ENCODE measurements around the gene C4A. TPM values are rescaled to one million over a fixed set of nuclear protein-coding genes. Genes with fewer than 3 reads are reported as not detected.

Gene C4A
- total RNA-seq, 1 experiment from 2014 or later, result 13.1 TPM

- no TSS peak for BruUV-seq (replicated peaks)
- CTCF ChIA-PET, result no interaction called here
- no peak for DNase-seq
- H3K36me3 Mint-ChIP-seq (ENCODE audit: insufficient read depth, unreplicated experiment), result peaks cover 95% of the 10 kb centered on the region
- H3K27ac Mint-ChIP-seq (ENCODE audit: unreplicated experiment), result no peak overlapping the region
- no peak overlapping the region for H3K4me3 Mint-ChIP-seq (ENCODE audit: low read depth, unreplicated experiment)
- no peaks in the 10 kb centered on the region for H3K9me3 Mint-ChIP-seq (ENCODE audit: low read depth, unreplicated experiment)
- intact Hi-C loops (cut with micrococcal nuclease; ENCODE audit: unreplicated experiment), result no loop called here
- no peak for TF ChIP-seq CTCF (IDR thresholded peaks at IDR 0.05; ENCODE audit: unreplicated experiment)
- no peaks in the 10 kb centered on the region for H3K27me3 Mint-ChIP-seq (ENCODE audit: unreplicated experiment)
- peaks cover 30% of the 10 kb centered on the region for H3K4me1 Mint-ChIP-seq (ENCODE audit: low read depth, unreplicated experiment)
These were observed 27.3 kb upstream of the C4A start for GRCh38 chr6:31954511-31954910.

GRCh38 chr6:31956796-31957195, 25.1 kb upstream of the C4A start:
- BruUV-seq (replicated peaks), result no TSS peak
- H3K27ac Mint-ChIP-seq (ENCODE audit: unreplicated experiment), result no peak overlapping the region
- no peak for DNase-seq
- H3K4me1 Mint-ChIP-seq (ENCODE audit: low read depth, unreplicated experiment), result peaks cover 26% of the 10 kb centered on the region
- CTCF ChIA-PET, result no interaction called here
- no peaks in the 10 kb centered on the region for H3K27me3 Mint-ChIP-seq (ENCODE audit: unreplicated experiment)
- peaks cover 97% of the 10 kb centered on the region for H3K36me3 Mint-ChIP-seq (ENCODE audit: insufficient read depth, unreplicated experiment)
- no peak for TF ChIP-seq CTCF (IDR thresholded peaks at IDR 0.05; ENCODE audit: unreplicated experiment)
- H3K9me3 Mint-ChIP-seq (ENCODE audit: low read depth, unreplicated experiment), result no peaks in the 10 kb centered on the region
- intact Hi-C loops (cut with micrococcal nuclease; ENCODE audit: unreplicated experiment), result loop anchor here (5.0 kb wide), 1 partner anchor 221 kb away; the partner anchor contains the start of genes AGPAT1 and RNF5
- H3K4me3 Mint-ChIP-seq (ENCODE audit: low read depth, unreplicated experiment), result peak overlapping the region; percentile 97

GRCh38 chr6:31958412-31958740, 23.5 kb upstream of the C4A start:
- Mint-ChIP-seq H3K36me3 (ENCODE audit: insufficient read depth, unreplicated experiment) (peaks cover 90% of the 10 kb centered on the region), H3K4me3 (ENCODE audit: low read depth, unreplicated experiment) (peak overlapping the region; percentile 97), H3K9me3 (ENCODE audit: low read depth, unreplicated experiment) (no peaks in the 10 kb centered on the region), H3K27me3 (ENCODE audit: unreplicated experiment) (no peaks in the 10 kb centered on the region), H3K27ac (ENCODE audit: unreplicated experiment) (peak overlapping the region; percentile 97), H3K4me1 (ENCODE audit: low read depth, unreplicated experiment) (peaks cover 18% of the 10 kb centered on the region)
- intact Hi-C loops (cut with micrococcal nuclease; ENCODE audit: unreplicated experiment), result loop anchor here (5.0 kb wide), 1 partner anchor 219 kb away; the partner anchor contains the start of genes AGPAT1 and RNF5
- CTCF ChIA-PET, result interaction anchor here (0.6 to 1.9 kb wide), 3 partner anchors 40 to 79 kb away, joined by 3 to 14 read pairs (median 3); partner anchors contain the start of genes EHMT2 and SLC44A4
- BruUV-seq (replicated peaks), result no TSS peak
- no peak for DNase-seq
- no peak for TF ChIP-seq CTCF (IDR thresholded peaks at IDR 0.05; ENCODE audit: unreplicated experiment)

- Mint-ChIP-seq H3K27me3 (ENCODE audit: unreplicated experiment) (no peaks in the 10 kb centered on the region), H3K4me3 (ENCODE audit: low read depth, unreplicated experiment) (peak within 1 kb of the TSS; percentile 97), H3K36me3 (ENCODE audit: insufficient read depth, unreplicated experiment) (peaks cover 83% of the 10 kb centered on the region), H3K9me3 (ENCODE audit: low read depth, unreplicated experiment) (no peaks in the 10 kb centered on the region), H3K27ac (ENCODE audit: unreplicated experiment) (peak within 1 kb of the TSS; percentile 97), H3K4me1 (ENCODE audit: low read depth, unreplicated experiment) (peaks cover 15% of the 10 kb centered on the region)
- BruUV-seq (replicated peaks), result TSS peak; percentile 49
- CTCF ChIA-PET, result interaction anchor here (0.6 to 1.9 kb wide), 5 partner anchors 13 to 80 kb away, joined by 3 to 14 read pairs (median 4); partner anchors contain the start of genes CFB, EHMT2 and SLC44A4
- intact Hi-C loops (cut with micrococcal nuclease; ENCODE audit: unreplicated experiment), result loop anchor here (5.0 kb wide), 1 partner anchor 218 kb away; the partner anchor contains the start of genes AGPAT1 and RNF5
- no peak for TF ChIP-seq CTCF (IDR thresholded peaks at IDR 0.05; ENCODE audit: unreplicated experiment)
- peak; percentile 100 for DNase-seq
These were observed 22.8 kb upstream of the C4A start, which contains the start of the genes NELFE and SKIC2 for GRCh38 chr6:31958741-31959739. TSS of gene NELFE (minus strand) at chr6:31958971. CDS start at chr6:31958446, 525 bp downstream. TSS of gene SKIC2 (plus strand) at chr6:31959175. CDS start at chr6:31959193, 18 bp downstream.

All from Calu3 (cell line).